ENCODE results near the gene NDUFS2.
A peak's percentile ranks its signal among the peaks of the same experiment; 100 is the strongest.

Gene NDUFS2

GRCh38 chr1:161176468-161177111 lies 25.6 kb upstream of the NDUFS2 start:
- DNase-seq (ENCODE audit: low read depth, low spot score): no peak
- no peak for TF ChIP-seq CTCF (IDR thresholded peaks at IDR 0.05; ENCODE audit: low read depth, low read length)
- peak overlapping the region; percentile 96 for H3K4me3 ChIP-seq (ENCODE audit: low read depth, low read length)
- in situ Hi-C loops (cut with HindIII; ENCODE audit: low sequenced_read_pairs): no loop called here

GRCh38 chr1:161177112-161177935 lies 24.8 kb upstream of the NDUFS2 start, which contains the start of gene B4GALT3:
B4GALT3 (minus strand) TSS chr1:161177507; CDS start chr1:161176060, 1,447 bp downstream.
- TF ChIP-seq CTCF (IDR thresholded peaks at IDR 0.05; ENCODE audit: low read depth, low read length): no peak
- in situ Hi-C loops (cut with HindIII; ENCODE audit: low sequenced_read_pairs): no loop called here
- peak within 1 kb of the TSS; percentile 96 for H3K4me3 ChIP-seq (ENCODE audit: low read depth, low read length)
- DNase-seq (ENCODE audit: low read depth, low spot score): peak; percentile 76

GRCh38 chr1:161177936-161178244 lies 24.3 kb upstream of the NDUFS2 start:
- in situ Hi-C loops (cut with HindIII; ENCODE audit: low sequenced_read_pairs): no loop called here
- peak overlapping the region; percentile 96 for H3K4me3 ChIP-seq (ENCODE audit: low read depth, low read length)
- no peak for DNase-seq (ENCODE audit: low read depth, low spot score)
- TF ChIP-seq CTCF (IDR thresholded peaks at IDR 0.05; ENCODE audit: low read depth, low read length): no peak

- in situ Hi-C loops (cut with HindIII; ENCODE audit: low sequenced_read_pairs): no loop called here
- no peak for TF ChIP-seq CTCF (IDR thresholded peaks at IDR 0.05; ENCODE audit: low read depth, low read length)
- DNase-seq (ENCODE audit: low read depth, low spot score): no peak
- no peak overlapping the region for H3K4me3 ChIP-seq (ENCODE audit: low read depth, low read length)
Observed at GRCh38 chr1:161179698-161180097, 22.5 kb upstream of the NDUFS2 start.

- H3K4me3 ChIP-seq (ENCODE audit: low read depth, low read length): no peak overlapping the region
- in situ Hi-C loops (cut with HindIII; ENCODE audit: low sequenced_read_pairs): no loop called here
- DNase-seq (ENCODE audit: low read depth, low spot score): no peak
- TF ChIP-seq CTCF (IDR thresholded peaks at IDR 0.05; ENCODE audit: low read depth, low read length): peak; percentile 40
Observed at GRCh38 chr1:161180639-161181038, 21.5 kb upstream of the NDUFS2 start.

- in situ Hi-C loops (cut with HindIII; ENCODE audit: low sequenced_read_pairs): no loop called here
- H3K4me3 ChIP-seq (ENCODE audit: low read depth, low read length): no peak overlapping the region
- no peak for TF ChIP-seq CTCF (IDR thresholded peaks at IDR 0.05; ENCODE audit: low read depth, low read length)
- DNase-seq (ENCODE audit: low read depth, low spot score): peak; percentile 56
Observed at GRCh38 chr1:161182214-161182613, 20.0 kb upstream of the NDUFS2 start.
